IMR-90 (cell line): ENCODE data around the gene PRH1. TPM values are rescaled to one million over a fixed set of nuclear protein-coding genes. Genes with fewer than 3 reads are reported as not detected.

Experiments used
- ATAC-seq: fragments of 200-7000 bp; cut with Tn5 transposase; 2 replicates; pipeline ENCODE4 v1.9.1; 2020; ENCODE audit warnings: low read depth, mild to moderate bottlenecking, moderate library complexity
- Bru-seq: library from RNA; stranded (reverse); fragments of 400-500 nt; gene quantifications from one replicate; lab custom pipeline; 2021; lab: Mats Ljungman, UMichigan
- BruChase-seq, 2 experiments: library from RNA; stranded (reverse); fragments of 400-500 nt; gene quantifications; one replicate each; lab custom pipeline; 2021; lab: Mats Ljungman, UMichigan
- BruUV-seq: library from RNA; stranded (reverse); fragments of 400-500 nt; replicated peaks from 2 replicates; lab custom pipeline; 2021; lab: Mats Ljungman, UMichigan
- CTCF ChIA-PET: fragments of 300-600 bp; formaldehyde crosslinking; extraction: SDS; loops from one replicate; lab custom pipeline; 2021; ENCODE audit warnings: antibody characterized with exemption; lab: Yijun Ruan, JAX
- POLR2A ChIA-PET: fragments of 300-600 bp; sonication (Branson Sonifier 250); formaldehyde crosslinking; loops from one replicate; lab custom pipeline; 2022; ENCODE audit warnings: antibody characterized with exemption; ENCODE audit not compliant: unreplicated experiment; lab: Charles Lee
- DNase-seq: peaks from one replicate; pipeline ENCODE4 v3.0.0; 2013
- H2AFZ ChIP-seq: replicated peaks from 2 replicates; pipeline ENCODE3; 2013; ENCODE audit warnings: low read length, mild to moderate bottlenecking; ENCODE audit not compliant: poor library complexity
- H2AK5ac ChIP-seq: 2 replicates; pipeline ENCODE4 v1.6.1; 2013; ENCODE audit warnings: low read depth, low read length, inconsistent platforms
- H2AK9ac ChIP-seq: replicated peaks from 2 replicates; pipeline ENCODE3; 2013; ENCODE audit warnings: mild to moderate bottlenecking, low read depth, low read length, moderate library complexity; ENCODE audit not compliant: poor library complexity
- H2BK120ac ChIP-seq: 2 replicates; pipeline ENCODE4 v1.6.1; 2013; ENCODE audit warnings: low read depth, low read length, inconsistent platforms
- H2BK15ac ChIP-seq: 3 replicates; pipeline ENCODE4 v1.6.1; 2013; ENCODE audit warnings: low read depth, low read length, inconsistent platforms
- H2BK20ac ChIP-seq: 2 replicates; pipeline ENCODE4 v1.6.1; 2013; ENCODE audit warnings: low read depth, mild to moderate bottlenecking, inconsistent platforms, low read length, moderate library complexity
- H2BK5ac ChIP-seq: 2 replicates; pipeline ENCODE4 v1.6.1; 2013; ENCODE audit warnings: mild to moderate bottlenecking, low read depth, low read length, inconsistent platforms; ENCODE audit not compliant: poor library complexity, severe bottlenecking
- H3K14ac ChIP-seq: replicated peaks from 2 replicates; pipeline ENCODE4 v1.6.1; 2013; ENCODE audit warnings: low read depth, low read length, inconsistent platforms
- H3K18ac ChIP-seq: 2 replicates; pipeline ENCODE4 v1.6.1; 2013; ENCODE audit warnings: low read depth, low read length, control low read depth
- H3K23ac ChIP-seq: 2 replicates; pipeline ENCODE4 v1.6.1; 2013; ENCODE audit warnings: low read depth, low read length, inconsistent platforms
- H3K27ac ChIP-seq: 2 replicates; pipeline ENCODE4 v1.5.1; 2013; ENCODE audit warnings: mild to moderate bottlenecking, control low read depth, low read length; ENCODE audit not compliant: insufficient read depth
- H3K27me3 ChIP-seq: 2 replicates; pipeline ENCODE4 v1.6.1; 2013; ENCODE audit warnings: low read length; ENCODE audit not compliant: control insufficient read depth, insufficient read depth
- H3K36me3 ChIP-seq: 2 replicates; pipeline ENCODE4 v1.6.1; 2013; ENCODE audit warnings: low read length, mixed read lengths; ENCODE audit not compliant: control insufficient read depth, insufficient read depth
- H3K4ac ChIP-seq: 2 replicates; pipeline ENCODE4 v1.6.1; 2013; ENCODE audit warnings: low read depth, low read length, inconsistent platforms
- H3K4me1 ChIP-seq: 2 replicates; pipeline ENCODE4 v1.6.1; 2013; ENCODE audit warnings: low read length, mixed read lengths; ENCODE audit not compliant: control insufficient read depth, insufficient read depth
- H3K4me2 ChIP-seq: 2 replicates; pipeline ENCODE4 v1.6.1; 2013; ENCODE audit warnings: low read depth, mild to moderate bottlenecking, control low read depth, low read length, moderate library complexity
- H3K4me3 ChIP-seq: 2 replicates; pipeline ENCODE4 v1.5.1; 2013; ENCODE audit warnings: low read depth, mild to moderate bottlenecking, control low read depth, low read length, moderate library complexity; ENCODE audit not compliant: insufficient read depth
- H3K56ac ChIP-seq: 2 replicates; pipeline ENCODE4 v1.6.1; 2013; ENCODE audit warnings: low read length, inconsistent platforms; ENCODE audit not compliant: insufficient read depth; ENCODE audit errors: extremely low read depth
- H3K79me1 ChIP-seq, 2 experiments: 2 replicates each; pipeline ENCODE4 v1.6.1; 2013; ENCODE audit warnings: low read length in 2 of 2, inconsistent platforms in 1 of 2, low read depth in 1 of 2
- H3K9ac ChIP-seq: 2 replicates; pipeline ENCODE4 v1.6.1; 2013; ENCODE audit warnings: low read depth, low read length, control low read depth
- H3K9me1 ChIP-seq: 2 replicates; pipeline ENCODE4 v1.6.1; 2013; ENCODE audit warnings: low read length, inconsistent platforms; ENCODE audit not compliant: insufficient read depth
- H3K9me3 ChIP-seq: 2 replicates; pipeline ENCODE4 v1.6.1; 2013; ENCODE audit warnings: low read length; ENCODE audit not compliant: control insufficient read depth, insufficient read depth
- H4K20me1 ChIP-seq: 2 replicates; pipeline ENCODE4 v1.6.1; 2013; ENCODE audit warnings: low read length, inconsistent platforms; ENCODE audit not compliant: insufficient read depth
- H4K5ac ChIP-seq: 2 replicates; pipeline ENCODE4 v1.6.1; 2013; ENCODE audit warnings: mild to moderate bottlenecking, low read depth, low read length, control low read depth
- H4K8ac ChIP-seq, 2 experiments: 2 replicates each; pipeline ENCODE4 v1.6.1; 2013; ENCODE audit warnings: low read depth in 2 of 2, low read length in 2 of 2, control low read depth in 1 of 2, inconsistent platforms in 1 of 2
- H4K91ac ChIP-seq: 2 replicates; pipeline ENCODE4 v1.6.1; 2013; ENCODE audit warnings: low read depth, low read length, inconsistent platforms; ENCODE audit not compliant: insufficient read depth
- BHLHE40 ChIP-seq: fragments of 150-350 bp; IDR thresholded peaks from 2 replicates; pipeline ENCODE4 v1.6.1; 2016; ENCODE audit warnings: mild to moderate bottlenecking, low read depth, low read length
- WGBS, 2 experiments: methylation state at CpG; one replicate each; pipeline versions ENCODE4 v1.1.5 to v1.1.7; 2013; ENCODE audit warnings: missing lambda C conversion rate in 2 of 2; ENCODE audit not compliant: insufficient read length in 1 of 2; ENCODE audit errors: extremely low coverage in 2 of 2; 5-methylcytosine and 5-hydroxymethylcytosine counted together
- dilution Hi-C: fragments of 300-500 bp; cut with HindIII; formaldehyde crosslinking; loops from one replicate; pipeline ENCODE4 v1.14.3; 2018; ENCODE audit warnings: low sequenced_read_pairs; ENCODE audit not compliant: unreplicated experiment
- in situ Hi-C: fragments of 300-500 bp; cut with MboI; formaldehyde crosslinking; loops from 3 replicates; pipeline ENCODE4 v1.14.3; 2019; ENCODE audit warnings: low sequenced_read_pairs, inconsistent platforms, mixed read lengths
- intact Hi-C: fragments of 100-400 bp; cut with micrococcal nuclease; formaldehyde crosslinking; loops from 2 replicates; pipeline ENCODE4 v1.10.0; 2022
- long read RNA-seq: library from polyadenylated mRNA; unstranded; transcript quantifications from one replicate; pipeline ENCODE4 v2.0.0, GENCODE V29; 2021; ENCODE audit not compliant: unreplicated experiment
- polyA plus RNA-seq, 3 experiments: library from polyadenylated mRNA; depleted of rRNA; stranded (reverse); fragments of >200 nt; gene quantifications; 2 replicates each; pipeline ENCODE4 v1.2.3, GENCODE V29; 2012; ENCODE audit warnings: low replicate concordance in 1 of 3
- total RNA-seq: library from RNA; depleted of rRNA; stranded (reverse); fragments of >200 nt; gene quantifications from 2 replicates; pipeline ENCODE4 v1.2.3, GENCODE V29; 2012; rRNA removed

The PRH1 gene
- total RNA-seq, result 16.7 and 18.8 TPM in 2 replicates
- polyA plus RNA-seq (2012; rRNA removed), result 2.3 and 3.0 TPM in 2 replicates
- 0.57 and 1.6 TPM in 2 replicates for polyA plus RNA-seq (2012; cell fraction: cytosol; rRNA removed)
- polyA plus RNA-seq (2012; cell fraction: nucleus; rRNA removed; ENCODE audit: low replicate concordance), result 3.0 and 6.2 TPM in 2 replicates
- percentile 69 among the genes with signal in this experiment for Bru-seq, nascent RNA
- percentile 82 among the genes with signal in this experiment for BruChase-seq, experiment 1, labeled RNA remaining after a 6-hour chase
- percentile 91 among the genes with signal in this experiment for BruChase-seq, experiment 2, labeled RNA remaining after a 2-hour chase
- long read RNA-seq, partial matches to known transcripts, result 2 of 6 reads
- long read RNA-seq, other reads (novel, unspliced or antisense), result 4 of 6 reads

DNA sequence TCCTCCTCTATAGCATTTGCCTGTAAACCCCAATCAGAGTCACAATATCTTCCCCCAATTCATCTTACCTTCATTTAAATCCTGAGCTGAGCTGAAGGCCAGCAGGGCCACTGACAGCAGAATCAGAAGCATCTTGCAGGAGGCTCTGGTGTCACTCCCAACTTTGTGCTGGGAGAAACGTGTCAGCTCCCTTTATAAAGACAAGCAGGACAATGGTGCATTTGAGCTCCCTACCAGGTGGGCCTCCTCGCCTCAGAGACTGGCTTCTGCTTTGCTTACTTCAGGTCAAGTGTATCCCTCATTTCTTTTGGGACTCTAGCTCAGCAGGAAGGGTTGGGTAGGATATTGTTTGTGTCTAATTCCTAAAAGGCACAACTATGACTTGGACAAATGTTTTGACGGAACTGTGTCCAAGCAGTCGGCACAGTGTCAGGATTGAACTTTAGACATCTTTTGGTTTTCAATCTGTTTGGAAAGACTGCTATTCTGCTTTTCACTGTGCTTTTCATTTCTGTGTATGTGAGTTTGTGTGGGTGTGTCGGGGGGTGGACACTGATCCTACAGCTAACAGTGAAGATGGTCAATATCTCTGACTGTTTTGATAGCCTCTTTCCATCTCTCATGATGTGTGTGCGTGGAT lies at the start of gene PRH1:
Gene PRH1, minus strand, starts transcription at position 170 of the 640 bp plus-strand sequence. Its CDS starts 38 bp downstream, at position 132.
- intact Hi-C loops (no loop called here), dilution Hi-C loops (no loop called here), in situ Hi-C loops (no loop called here)
- no peak for TF ChIP-seq BHLHE40
- Histone ChIP-seq H3K4me1 (no peaks in the 10 kb centered on the region), H4K5ac (no peak within 1 kb of the TSS), H3K4me3 (no peak within 1 kb of the TSS), H3K9me1 (peaks cover 3% of the 10 kb centered on the region; the same call in 1 of the 2 replicates), H2BK15ac (no peak within 1 kb of the TSS), H3K36me3 (no peaks in the 10 kb centered on the region; the same call in 1 of the 2 replicates), H3K4me2 (no peak within 1 kb of the TSS), H3K9me3 (no peaks in the 10 kb centered on the region), H3K27ac (no peak within 1 kb of the TSS), H3K4ac (no peak within 1 kb of the TSS), H2AK5ac (no peak within 1 kb of the TSS), H3K23ac (no peak within 1 kb of the TSS), H3K27me3 (no peaks in the 10 kb centered on the region), H2BK5ac (no peak within 1 kb of the TSS), H4K20me1 (no peaks in the 10 kb centered on the region), H3K79me1 (no peaks in the 10 kb centered on the region), H2AK9ac (no peak within 1 kb of the TSS), H4K91ac (no peak within 1 kb of the TSS), H3K9ac (no peak within 1 kb of the TSS), H2BK120ac (no peak within 1 kb of the TSS), H3K56ac (no peak within 1 kb of the TSS), H2AFZ (no peak within 1 kb of the TSS), H2BK20ac (no peak within 1 kb of the TSS), H3K18ac (no peak within 1 kb of the TSS), H4K8ac (no peak within 1 kb of the TSS), H3K14ac (no peak within 1 kb of the TSS)
- no TSS peak for BruUV-seq
- ATAC-seq (no peak), DNase-seq (no peak)
- POLR2A ChIA-PET, result no interaction called here
- WGBS, 2 experiments, result 100% methylated on average over 2 of the region's 6 CpGs; no CpG with 5 or more reads in 1 of the 2 experiments
- CTCF ChIA-PET, result no interaction called here
